HEK293T (cell line): ENCODE measurements around the gene NANP.

ENCODE experiments used
- BHLHE40 ChIP-seq: fragments of 450-650 bp; IDR thresholded peaks from 2 replicates; pipeline ENCODE4 v1.6.1; 2016; ENCODE audit warnings: mild to moderate bottlenecking, moderate library complexity, borderline replicate concordance
- FOXK2 ChIP-seq: fragments of 450-650 bp; IDR thresholded peaks from 2 replicates; pipeline ENCODE4 v1.6.1; 2016; ENCODE audit warnings: mild to moderate bottlenecking
- FOXM1 ChIP-seq: fragments of 450-650 bp; IDR thresholded peaks from 2 replicates; pipeline ENCODE4 v1.6.1; 2017; ENCODE audit warnings: mild to moderate bottlenecking, borderline replicate concordance
- SP1 ChIP-seq: fragments of 450-650 bp; IDR thresholded peaks from 2 replicates; pipeline ENCODE4 v1.6.1; 2017

DNA sequence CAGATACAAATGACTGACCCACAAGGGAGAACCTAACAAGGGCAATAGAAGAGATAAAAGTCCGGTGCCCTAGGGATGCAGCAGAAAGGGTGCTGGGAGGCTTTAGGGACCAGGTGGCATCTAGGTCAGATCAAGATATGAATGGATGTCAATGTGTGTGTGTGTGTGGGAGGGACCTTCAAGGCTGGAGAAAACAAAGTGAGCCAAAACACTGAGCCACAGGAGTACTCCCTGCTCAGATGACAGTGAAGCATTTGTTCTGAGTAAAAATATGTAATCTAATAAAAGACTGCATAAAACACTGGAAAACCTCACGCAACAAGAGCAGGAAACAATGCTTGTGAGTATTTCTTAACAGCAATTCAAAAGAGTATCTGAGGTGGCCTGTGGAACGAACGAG lies 44.6 kb upstream of the NANP start:
- TF ChIP-seq FOXK2 (no peak), SP1 (no peak), FOXM1 (no peak), BHLHE40 (no peak)
